Endothelial cell of umbilical vein (primary cell): ENCODE data around the gene CHCHD3. TPM values are rescaled to one million over a fixed set of nuclear protein-coding genes. Genes with fewer than 3 reads are reported as not detected.

Experiments used
- BruUV-seq: library from RNA; stranded (reverse); fragments of 400-500 nt; replicated peaks from 2 replicates; lab custom pipeline; 2021; lab: Mats Ljungman, UMichigan
- CTCF ChIA-PET: fragments of 300-600, 350-600 bp; sonication (Branson Sonifier 250); formaldehyde crosslinking; loops from one replicate; lab custom pipeline; 2021; ENCODE audit warnings: antibody characterized with exemption, inconsistent platforms; lab: Charles Lee
- POLR2A ChIA-PET: fragments of 300-600, 350-600 bp; sonication (Branson Sonifier 250); formaldehyde crosslinking; loops from one replicate; lab custom pipeline; 2021; ENCODE audit warnings: antibody characterized with exemption, inconsistent platforms; lab: Charles Lee
- DNase-seq: peaks from one replicate; pipeline ENCODE4 v3.0.0-alpha.2; 2011; ENCODE audit warnings: low read depth, low spot score
- FAIRE-seq: peaks from 2 replicates; lab custom pipeline; 2011; peaks lifted over from hg19 to GRCh38; lab: Jason Lieb, UNC
- H2AFZ ChIP-seq: 2 replicates; pipeline ENCODE4 v1.6.0; 2012; ENCODE audit warnings: low read depth, low read length, control low read depth, inconsistent platforms
- H3K27ac ChIP-seq: 2 replicates; pipeline ENCODE4 v1.5.1; 2011; ENCODE audit warnings: low read depth, mild to moderate bottlenecking, control low read depth, low read length, moderate library complexity; ENCODE audit not compliant: insufficient read depth
- H3K27me3 ChIP-seq, 2 experiments: 2 replicates each; pipeline versions ENCODE4 v1.6.0 to v1.6.1; 2011; ENCODE audit warnings: low read length in 2 of 2, mixed read lengths in 1 of 2; ENCODE audit not compliant: control insufficient read depth in 2 of 2, insufficient read depth in 2 of 2
- H3K36me3 ChIP-seq, 2 experiments: 2 replicates in 1 of 2; 3 replicates in 1 of 2; pipeline ENCODE4 v1.5.1; 2011; ENCODE audit warnings: low read length in 2 of 2, mild to moderate bottlenecking in 1 of 2, moderate library complexity in 1 of 2; ENCODE audit not compliant: control insufficient read depth in 2 of 2, insufficient read depth in 2 of 2; ENCODE audit errors: extremely low read depth in 1 of 2
- H3K4me1 ChIP-seq: 3 replicates; pipeline ENCODE4 v1.5.1; 2011; ENCODE audit warnings: mild to moderate bottlenecking, low read length; ENCODE audit not compliant: control insufficient read depth, insufficient read depth; ENCODE audit errors: extremely low read depth
- H3K4me2 ChIP-seq: 2 replicates; pipeline ENCODE4 v1.6.1; 2011; ENCODE audit warnings: low read length, control low read depth, mixed read lengths; ENCODE audit not compliant: insufficient read depth
- H3K4me3 ChIP-seq, 3 experiments: fragments of 200-600 bp in 1 of 3; sonication (generic), shearing (Covaris generic) in 1 of 3; replicated peaks in 1 of 3; 2 replicates each; pipeline ENCODE4 v1.5.1; 2011 to 2016; ENCODE audit warnings: control low read depth in 3 of 3, low read length in 3 of 3, mild to moderate bottlenecking in 2 of 3, inconsistent platforms in 1 of 3, low read depth in 1 of 3, moderate library complexity in 1 of 3; ENCODE audit not compliant: insufficient read depth in 1 of 3
- H3K79me2 ChIP-seq: 2 replicates; pipeline ENCODE4 v1.6.0; 2012; ENCODE audit warnings: low read length, inconsistent platforms; ENCODE audit not compliant: control insufficient read depth, insufficient read depth
- H3K9ac ChIP-seq: replicated peaks from 2 replicates; pipeline ENCODE3; 2011; ENCODE audit warnings: low read length, control low read depth; ENCODE audit not compliant: insufficient read depth; ENCODE audit errors: extremely low read depth
- H3K9me1 ChIP-seq: replicated peaks from 3 replicates; pipeline ENCODE4 v1.6.0; 2011; ENCODE audit warnings: mild to moderate bottlenecking, low read length; ENCODE audit not compliant: control insufficient read depth, insufficient read depth; ENCODE audit errors: extremely low read depth
- H3K9me3 ChIP-seq: replicated peaks from 2 replicates; pipeline ENCODE4 v1.5.1; 2012; ENCODE audit warnings: low read length, inconsistent platforms; ENCODE audit not compliant: control insufficient read depth, insufficient read depth
- H4K20me1 ChIP-seq: replicated peaks from 2 replicates; pipeline ENCODE3; 2011; ENCODE audit warnings: mild to moderate bottlenecking, low read length; ENCODE audit not compliant: control insufficient read depth, insufficient read depth; ENCODE audit errors: extremely low read depth
- EZH2 ChIP-seq: IDR thresholded peaks from 2 replicates; pipeline ENCODE4 v1.6.1; 2012; ENCODE audit warnings: borderline replicate concordance, low read depth, mild to moderate bottlenecking, moderate library complexity, low read length, inconsistent platforms; ENCODE audit not compliant: severe bottlenecking
- FOS ChIP-seq: IDR thresholded peaks from 2 replicates; pipeline ENCODE4 v1.6.1; 2011; ENCODE audit warnings: mild to moderate bottlenecking, low read length, moderate library complexity, borderline replicate concordance; ENCODE audit not compliant: insufficient read depth
- GATA2 ChIP-seq: IDR thresholded peaks from 2 replicates; pipeline ENCODE4 v1.7.0; 2011; ENCODE audit warnings: low read depth, mild to moderate bottlenecking, moderate library complexity, mixed read lengths, low read length; ENCODE audit not compliant: insufficient read length, insufficient read depth
- JUN ChIP-seq: IDR thresholded peaks from 2 replicates; pipeline ENCODE4 v1.6.1; 2011; ENCODE audit warnings: borderline replicate concordance, low read depth; ENCODE audit not compliant: insufficient read length, insufficient read depth
- MYC ChIP-seq: IDR thresholded peaks from one replicate; pipeline ENCODE4 v1.6.1; 2011; ENCODE audit warnings: mild to moderate bottlenecking, low read depth, low read length
- POLR2A ChIP-seq: IDR thresholded peaks from 2 replicates; pipeline ENCODE4 v1.6.1; 2012; ENCODE audit warnings: low read depth, mild to moderate bottlenecking, control low read depth, low read length
- POLR2AphosphoS5 ChIP-seq: IDR thresholded peaks from 2 replicates; pipeline ENCODE4 v1.6.1; 2012; ENCODE audit warnings: low read depth, mild to moderate bottlenecking, control low read depth, low read length, moderate library complexity; ENCODE audit not compliant: insufficient read depth
- dilution Hi-C: fragments of 300-500 bp; cut with MboI; formaldehyde crosslinking; loops from one replicate; pipeline ENCODE4 v1.15.0; 2019; ENCODE audit warnings: low sequenced_read_pairs; ENCODE audit not compliant: extremely low pct_ligation_motif_present
- intact Hi-C: fragments of 100-400 bp; cut with micrococcal nuclease; formaldehyde crosslinking; loops from one replicate; pipeline ENCODE4 v1.10.0; 2022
- polyA plus RNA-seq, 4 experiments: library from polyadenylated mRNA; depleted of rRNA in 3 of 4; stranded (reverse) in 3 of 4; unstranded in 1 of 4; fragments of >200 nt; gene quantifications; 2 replicates each; pipeline versions ENCODE4 v1.2.1 to v1.2.3, GENCODE V29; 2011 to 2012; ENCODE audit warnings: missing spikeins in 1 of 4
- total RNA-seq: library from RNA; stranded (reverse); gene quantifications from 2 replicates; pipeline ENCODE4 v1.2.3, GENCODE V29; 2021
- TF ChIP-seq, protein P1 (sequence below), 2 donors: IDR thresholded peaks; 1 replicate in 1 of 2; 2 replicates in 1 of 2; pipeline ENCODE4 v1.5.1; 2011; ENCODE audit warnings: low read length in 2 of 2, mild to moderate bottlenecking in 2 of 2, moderate library complexity in 2 of 2, control low read depth in 1 of 2, inconsistent platforms in 1 of 2, low read depth in 1 of 2; ENCODE audit not compliant: insufficient read depth in 1 of 2; ENCODE audit errors: extremely low read depth in 1 of 2
- TF ChIP-seq, protein P2 (sequence below): IDR thresholded peaks from 2 replicates; pipeline ENCODE4 v1.6.1; 2011; ENCODE audit not compliant: insufficient read depth, insufficient read length

The CHCHD3 gene
- total and polyA plus RNA-seq, 2 donors (not counting 3 experiments of a cell fraction or from before 2014, with no cell fraction given), result 22.0 to 63.7 TPM

- ChIA-PET POLR2A (no interaction called here), CTCF (no interaction called here)
- no peak for TF ChIP-seq POLR2AphosphoS5
- no peak for TF ChIP-seq JUN
- TF ChIP-seq, protein P1, sequence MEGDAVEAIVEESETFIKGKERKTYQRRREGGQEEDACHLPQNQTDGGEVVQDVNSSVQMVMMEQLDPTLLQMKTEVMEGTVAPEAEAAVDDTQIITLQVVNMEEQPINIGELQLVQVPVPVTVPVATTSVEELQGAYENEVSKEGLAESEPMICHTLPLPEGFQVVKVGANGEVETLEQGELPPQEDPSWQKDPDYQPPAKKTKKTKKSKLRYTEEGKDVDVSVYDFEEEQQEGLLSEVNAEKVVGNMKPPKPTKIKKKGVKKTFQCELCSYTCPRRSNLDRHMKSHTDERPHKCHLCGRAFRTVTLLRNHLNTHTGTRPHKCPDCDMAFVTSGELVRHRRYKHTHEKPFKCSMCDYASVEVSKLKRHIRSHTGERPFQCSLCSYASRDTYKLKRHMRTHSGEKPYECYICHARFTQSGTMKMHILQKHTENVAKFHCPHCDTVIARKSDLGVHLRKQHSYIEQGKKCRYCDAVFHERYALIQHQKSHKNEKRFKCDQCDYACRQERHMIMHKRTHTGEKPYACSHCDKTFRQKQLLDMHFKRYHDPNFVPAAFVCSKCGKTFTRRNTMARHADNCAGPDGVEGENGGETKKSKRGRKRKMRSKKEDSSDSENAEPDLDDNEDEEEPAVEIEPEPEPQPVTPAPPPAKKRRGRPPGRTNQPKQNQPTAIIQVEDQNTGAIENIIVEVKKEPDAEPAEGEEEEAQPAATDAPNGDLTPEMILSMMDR (IDR thresholded peaks at IDR 0.05; ENCODE audit: extremely low read depth in 1 of 2, insufficient read depth in 1 of 2, low read depth in 1 of 2, low read length in 2 of 2), result no peak
- TF ChIP-seq, protein P2, sequence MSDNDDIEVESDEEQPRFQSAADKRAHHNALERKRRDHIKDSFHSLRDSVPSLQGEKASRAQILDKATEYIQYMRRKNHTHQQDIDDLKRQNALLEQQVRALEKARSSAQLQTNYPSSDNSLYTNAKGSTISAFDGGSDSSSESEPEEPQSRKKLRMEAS, result no peak
- TF ChIP-seq POLR2A, result no peak
- TF ChIP-seq EZH2, result no peak
- no peak for TF ChIP-seq GATA2
- TF ChIP-seq FOS, result no peak
- TF ChIP-seq MYC, result no peak
- peaks cover 4% of the 10 kb centered on the region for H3K4me1 ChIP-seq
- no peak overlapping the region for H2AFZ ChIP-seq
- H3K9me3 ChIP-seq, result no peaks in the 10 kb centered on the region
- H4K20me1 ChIP-seq, result no peaks in the 10 kb centered on the region
- no peak overlapping the region for H3K27ac ChIP-seq
- H3K9me1 ChIP-seq, result no peaks in the 10 kb centered on the region
- no peak overlapping the region for H3K4me2 ChIP-seq
- H3K36me3 ChIP-seq, result no peaks in the 10 kb centered on the region
- dilution Hi-C loops, result no loop called here
- no peak overlapping the region for H3K4me3 ChIP-seq
- H3K9ac ChIP-seq, result no peak overlapping the region
- H3K79me2 ChIP-seq, result no peaks in the 10 kb centered on the region
- no peaks in the 10 kb centered on the region for H3K27me3 ChIP-seq
- FAIRE-seq (no peak), DNase-seq (no peak)
- intact Hi-C loops, result no loop called here
- BruUV-seq, result no TSS peak
These were observed 215.3 kb downstream of the CHCHD3 start for GRCh38 chr7:132866551-132866950.
